Right ventricle myocardium inferior (tissue), 1 donor: ENCODE results near the gene ATP8A2. TPM values are rescaled to one million over a fixed set of nuclear protein-coding genes. Genes with fewer than 3 reads are reported as not detected.

ENCODE experiments used
- ATAC-seq: fragments of 200-7000 bp; cut with Tn5 transposase; one replicate; pipeline ENCODE4 v1.9.1; 2020; ENCODE audit warnings: mild to moderate bottlenecking, moderate library complexity
- DNase-seq: peaks from one replicate; pipeline ENCODE4 v3.0.0; 2021; ENCODE audit errors: missing footprints
- intact Hi-C: fragments of 100-400 bp; cut with DNase I; formaldehyde crosslinking; loops from one replicate; pipeline ENCODE4 v1.11.0; 2022
- total RNA-seq: library from RNA; stranded (reverse); fragmentation: NEBNext Ultra II Directional; extraction: Animal tissue kit (Norgen Biotek cat#: 25700); gene quantifications from one replicate; pipeline ENCODE4 v1.2.1, GENCODE V29; 2021
- donor health status: DM: no; HTN: yes; CAD: no; lungs with severe emphysema.

The ATP8A2 gene
- total RNA-seq, 1 donor from 2014 or later: 0.11 TPM

DNA sequence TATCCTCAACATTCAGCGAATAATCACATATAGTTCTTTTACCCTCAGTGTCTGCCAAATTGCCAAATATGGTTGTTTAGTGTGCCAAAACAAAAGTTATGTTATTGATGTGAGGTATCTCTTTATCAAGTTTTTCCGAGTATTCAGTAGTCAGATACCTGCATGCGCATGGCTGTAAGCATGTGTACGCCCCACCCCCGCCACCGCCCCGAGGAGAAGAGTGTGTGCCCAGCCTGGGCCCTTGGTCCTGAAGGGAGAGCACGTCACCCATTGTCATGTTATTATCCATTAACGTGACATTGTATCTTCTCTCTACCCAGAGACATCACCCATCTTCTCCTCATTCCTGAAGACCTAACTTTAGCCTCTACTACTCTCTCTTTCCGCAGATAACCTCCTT is 533.1 kb downstream of the ATP8A2 start:
- intact Hi-C loops: no loop called here
- no peak for ATAC-seq

DNA sequence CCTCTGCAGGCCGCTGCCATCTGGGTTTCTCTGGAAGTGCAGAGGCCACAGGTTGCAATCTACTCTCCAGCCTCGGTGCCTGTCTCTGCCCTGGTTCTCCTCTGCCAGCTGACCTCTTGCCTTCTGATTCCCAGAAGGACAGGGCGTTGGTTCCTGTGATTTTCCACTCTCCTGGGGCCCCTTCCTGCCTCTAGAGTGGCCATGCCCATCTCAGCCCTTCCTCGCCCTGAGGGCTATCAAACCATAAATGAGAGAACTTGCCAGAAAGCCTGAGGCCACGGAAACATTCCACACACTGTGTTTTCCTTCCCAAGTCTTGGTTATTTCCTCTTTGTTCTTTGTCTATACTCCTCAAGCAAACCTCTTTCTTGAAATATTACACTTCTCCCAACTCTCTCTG is 533.8 kb downstream of the ATP8A2 start:
- intact Hi-C loops: no loop called here
- DNase-seq: no peak
- ATAC-seq: no peak

More for the DNA sequence above, 533.1 kb downstream of the ATP8A2 start:
- DNase-seq: no peak

DNA sequence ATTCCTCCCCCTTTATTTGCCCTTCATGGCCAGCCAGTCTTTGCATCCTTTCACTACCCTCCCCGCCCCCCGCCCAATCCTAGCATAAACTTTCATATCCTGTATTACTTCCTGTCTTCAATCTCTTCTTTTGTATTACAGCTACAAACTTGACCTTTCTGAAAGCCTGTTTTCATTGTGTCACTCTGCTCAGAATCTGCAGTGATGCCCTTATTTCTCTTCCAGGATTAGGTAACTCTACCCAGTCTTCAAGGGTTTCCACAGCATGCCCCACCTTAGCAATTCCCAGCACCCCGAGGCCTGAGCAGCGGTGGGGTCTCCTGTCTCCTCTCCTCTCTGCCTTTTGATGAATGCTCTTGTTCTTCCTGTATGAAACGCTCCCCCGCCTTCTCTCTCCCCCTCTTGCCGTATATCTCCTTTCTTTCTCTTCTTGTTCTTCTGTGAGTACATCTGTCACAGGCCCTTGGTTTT is 534.5 kb downstream of the ATP8A2 start:
- DNase-seq: no peak
- no peak for ATAC-seq
- intact Hi-C loops: no loop called here

DNA sequence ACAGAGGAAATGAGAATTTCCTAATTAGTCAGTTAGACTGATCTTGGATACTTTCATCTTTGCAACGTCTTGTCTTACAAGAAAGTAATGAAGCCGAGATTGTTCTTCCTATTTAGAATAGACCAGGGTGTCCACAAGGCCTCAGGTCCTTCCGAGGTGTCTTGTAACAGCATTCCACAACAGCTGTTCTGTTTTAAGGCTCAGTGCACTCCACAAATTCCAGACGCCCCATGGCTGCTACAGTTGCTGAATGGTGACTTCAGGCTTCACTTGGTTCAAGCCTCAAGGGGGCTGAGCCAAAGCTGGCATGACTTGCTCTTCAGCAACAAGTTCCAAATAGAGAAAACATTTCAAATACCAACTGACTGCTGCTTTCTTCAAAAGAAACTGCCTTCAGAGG is 536.6 kb downstream of the ATP8A2 start:
- ATAC-seq (no peak), DNase-seq (no peak)
- intact Hi-C loops: no loop called here

DNA sequence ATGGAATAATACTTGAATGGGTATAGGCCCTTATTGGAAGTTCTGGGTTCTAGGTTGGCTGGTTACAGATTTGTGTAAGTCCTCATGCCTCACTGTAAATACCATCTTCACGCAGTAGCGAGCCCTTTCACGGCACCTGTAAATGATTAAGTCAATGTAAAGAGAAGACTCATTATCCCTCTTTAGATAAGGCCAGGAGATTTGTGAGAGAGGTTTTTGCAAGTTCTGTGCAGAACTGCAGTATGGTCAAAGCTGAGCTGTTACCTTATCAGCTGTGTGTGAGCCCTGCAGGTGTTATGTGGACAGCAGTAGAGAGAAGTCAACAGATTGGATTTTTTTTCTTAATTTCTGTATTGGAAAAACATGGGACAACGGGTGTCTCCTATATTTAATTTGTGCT is 538.5 kb downstream of the ATP8A2 start:
- intact Hi-C loops: no loop called here
- DNase-seq (no peak), ATAC-seq (no peak)

DNA sequence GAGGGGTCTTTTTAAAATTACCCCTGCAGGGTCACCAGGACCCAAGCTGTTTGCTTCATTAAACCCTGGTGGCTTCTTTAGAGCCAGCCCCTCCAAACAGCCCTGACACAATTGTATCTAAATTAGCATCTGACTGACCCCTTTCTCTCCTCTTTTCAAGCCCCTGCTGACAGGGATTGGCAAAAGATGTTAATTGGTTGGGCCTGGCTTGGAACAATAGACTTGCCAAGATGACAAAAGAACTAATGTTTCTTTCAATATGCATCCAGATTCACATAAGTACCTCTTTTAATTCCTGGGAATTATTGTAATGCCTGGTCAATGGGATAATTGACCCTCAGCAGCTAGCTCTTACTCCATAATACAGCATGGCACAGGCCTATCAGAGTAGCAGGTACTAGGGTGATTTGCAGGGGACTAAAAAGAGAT is 539.2 kb downstream of the ATP8A2 start:
- intact Hi-C loops: no loop called here
- ATAC-seq: no peak

DNA sequence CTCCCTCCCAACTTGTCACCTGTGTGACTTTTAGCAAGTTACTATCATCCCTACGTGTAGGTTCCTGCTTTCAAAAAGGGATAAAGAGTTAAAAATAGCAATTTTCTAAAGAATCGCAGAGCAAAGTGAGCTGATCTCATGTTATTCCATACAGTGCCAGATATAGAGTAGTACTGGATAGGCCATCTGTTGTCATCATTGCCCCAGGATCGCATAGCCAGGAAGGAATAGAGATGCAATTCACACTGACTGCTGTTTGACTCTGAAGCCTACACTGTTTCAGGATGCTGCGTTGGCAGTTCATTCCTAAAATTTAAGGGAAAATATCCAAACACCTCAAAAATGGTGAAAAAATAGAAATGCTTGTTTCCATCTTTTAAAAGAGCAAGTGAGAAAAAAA is 541.2 kb downstream of the ATP8A2 start:
- no peak for DNase-seq
- ATAC-seq: no peak
- intact Hi-C loops: no loop called here

More for the DNA sequence above, 539.2 kb downstream of the ATP8A2 start:
- DNase-seq: no peak

DNA sequence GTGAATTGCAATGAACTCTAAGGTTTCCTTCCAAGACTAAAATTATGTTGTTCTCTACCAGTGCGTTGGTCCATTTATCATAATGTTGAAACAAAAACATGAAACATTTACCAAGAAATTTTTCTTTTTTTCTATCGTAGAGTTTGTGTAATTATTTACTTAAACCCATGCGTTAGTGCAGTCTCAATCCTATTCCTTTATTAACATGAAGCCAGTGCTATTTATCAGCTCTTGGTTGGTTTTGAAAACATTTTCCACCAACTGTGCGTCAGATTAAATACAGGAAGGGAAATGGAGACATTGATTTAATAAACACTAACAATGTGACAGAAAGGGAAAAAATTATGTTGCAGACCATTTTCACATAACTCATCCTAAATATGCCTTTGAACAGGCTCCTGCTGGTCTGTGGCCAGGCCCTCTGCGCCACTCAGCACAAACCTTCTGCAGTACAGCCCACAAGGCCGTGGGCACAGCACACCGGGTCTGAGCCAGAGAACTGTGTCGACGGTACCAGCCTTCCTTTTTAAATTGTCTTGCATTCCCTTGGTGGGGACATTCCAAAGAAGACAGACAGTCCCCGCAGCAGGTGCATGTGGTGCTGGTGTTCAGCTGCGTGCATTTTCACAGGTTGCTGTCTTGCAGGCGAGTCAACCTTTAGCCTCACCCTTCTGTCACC is 544.2 kb downstream of the ATP8A2 start:
- intact Hi-C loops: no loop called here
- ATAC-seq (no peak), DNase-seq (no peak)

DNA sequence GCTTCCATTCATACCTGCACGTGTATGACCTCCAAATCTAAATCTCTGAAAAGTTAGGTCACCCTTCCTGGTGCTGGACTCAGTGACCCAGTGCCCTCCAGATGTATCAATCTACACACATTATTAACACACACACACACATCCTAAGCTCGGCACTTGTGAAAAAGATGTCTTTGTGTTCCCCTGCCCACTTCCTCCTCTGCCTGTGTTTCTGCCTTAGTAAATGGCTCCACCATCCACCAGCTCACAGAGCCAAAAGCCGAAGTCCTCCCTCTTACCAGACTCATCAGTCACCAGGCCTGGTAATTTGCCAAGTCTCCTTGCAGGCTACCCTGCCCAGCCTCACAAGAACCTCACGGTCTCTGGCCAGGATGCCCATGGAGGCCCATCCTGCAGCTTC is 548.5 kb downstream of the ATP8A2 start:
- DNase-seq (no peak), ATAC-seq (no peak)
- intact Hi-C loops: no loop called here

DNA sequence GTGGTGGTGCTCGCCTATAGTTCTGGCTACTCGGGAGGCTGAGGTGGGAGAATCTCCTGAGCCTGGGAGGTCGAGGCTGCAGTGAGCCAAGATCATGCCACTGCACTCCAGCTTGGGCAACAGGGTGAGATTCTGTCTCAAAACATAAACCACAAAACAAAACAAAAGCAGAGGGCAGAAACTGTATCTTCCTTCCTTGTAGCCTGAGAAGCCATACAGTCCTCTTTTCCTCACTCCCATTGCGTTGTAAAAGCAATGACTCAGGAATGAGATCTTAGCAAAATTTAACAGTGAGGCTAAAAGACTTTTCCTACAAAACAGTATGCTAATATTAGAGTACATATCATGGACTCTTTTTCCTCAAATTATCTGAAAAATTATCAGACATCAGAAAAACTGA is 549.2 kb downstream of the ATP8A2 start:
- intact Hi-C loops: no loop called here
- DNase-seq (no peak), ATAC-seq (no peak)

DNA sequence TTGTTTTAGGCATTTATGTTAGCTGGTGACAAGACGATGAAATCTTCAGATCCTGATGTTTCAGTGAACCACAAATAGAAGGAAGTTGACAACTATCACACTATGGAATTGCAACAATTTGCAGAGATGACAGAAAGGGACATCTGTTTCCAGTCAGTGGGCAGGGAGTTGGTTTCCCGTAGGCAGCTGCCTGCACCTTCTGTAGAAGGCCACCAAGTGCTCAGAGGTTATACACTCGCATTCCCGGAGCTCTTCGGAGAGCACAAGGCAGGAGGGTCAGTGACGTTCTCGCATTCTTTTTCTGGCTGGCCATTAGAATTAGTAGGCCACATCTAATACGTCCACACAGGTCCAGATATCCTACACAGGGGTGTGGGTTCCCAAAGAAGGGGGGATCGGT is 550.6 kb downstream of the ATP8A2 start:
- intact Hi-C loops: no loop called here
- DNase-seq: no peak
- ATAC-seq: no peak

DNA sequence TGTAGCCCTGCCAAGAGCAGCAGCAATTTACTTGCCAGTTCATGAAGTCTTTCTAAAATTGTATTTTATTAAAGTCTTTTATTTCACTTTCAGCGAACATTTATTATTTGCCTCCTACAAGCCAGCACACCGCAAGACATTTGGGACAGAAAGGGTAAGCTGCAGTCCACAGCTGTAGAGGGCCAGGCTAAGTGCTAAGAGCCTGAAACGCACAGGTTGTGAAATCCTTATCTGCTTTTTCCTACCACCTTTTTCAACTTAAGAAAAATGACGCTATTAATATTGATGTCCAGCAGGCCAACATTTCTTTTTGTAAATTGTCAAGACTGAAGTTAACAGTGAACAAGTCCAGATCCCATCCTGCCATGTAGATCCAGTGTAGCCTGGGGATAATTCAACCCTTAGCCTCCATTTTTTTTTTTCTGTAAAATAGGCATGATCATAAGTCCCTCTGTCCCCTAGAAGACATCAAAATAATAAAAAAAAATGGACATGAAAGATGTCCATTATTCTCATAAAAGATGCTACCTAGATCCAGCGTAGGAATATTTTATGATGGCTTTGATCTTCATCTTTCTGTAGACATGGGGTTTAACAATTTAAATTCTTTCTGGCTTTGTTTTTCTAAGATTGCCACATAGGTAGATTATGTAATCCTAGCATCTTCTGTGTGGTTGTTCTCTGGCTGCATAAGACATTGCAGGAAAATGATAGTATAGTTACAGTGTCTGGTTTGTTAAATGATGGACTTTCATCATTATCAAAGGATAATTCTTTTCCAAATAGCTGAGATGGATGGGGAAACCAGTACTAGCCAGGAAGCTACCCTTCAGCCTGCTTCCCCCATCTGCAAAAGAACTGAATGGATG is 551.7 kb downstream of the ATP8A2 start:
- DNase-seq (no peak), ATAC-seq (no peak)
- intact Hi-C loops: no loop called here

DNA sequence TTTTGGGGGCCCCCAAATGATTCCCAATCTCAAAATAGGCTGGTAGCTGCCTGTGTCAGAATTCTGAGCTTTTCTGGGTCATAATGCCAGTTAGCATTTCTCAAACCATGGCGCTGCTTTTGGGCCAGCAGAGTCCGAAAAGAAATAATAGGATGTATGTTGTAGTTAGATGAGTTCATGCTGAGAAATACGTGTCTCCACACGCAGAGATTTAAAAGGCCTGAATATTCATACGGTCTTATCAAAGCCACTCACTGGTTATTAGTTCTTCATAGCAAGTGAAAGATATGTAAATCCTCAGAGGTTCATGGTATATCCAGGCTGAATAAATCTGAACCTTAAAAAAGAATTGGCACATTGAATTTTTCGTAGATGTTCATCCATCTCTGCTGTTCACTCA is 555.6 kb downstream of the ATP8A2 start:
- no peak for ATAC-seq
- no peak for DNase-seq
- intact Hi-C loops: no loop called here

DNA sequence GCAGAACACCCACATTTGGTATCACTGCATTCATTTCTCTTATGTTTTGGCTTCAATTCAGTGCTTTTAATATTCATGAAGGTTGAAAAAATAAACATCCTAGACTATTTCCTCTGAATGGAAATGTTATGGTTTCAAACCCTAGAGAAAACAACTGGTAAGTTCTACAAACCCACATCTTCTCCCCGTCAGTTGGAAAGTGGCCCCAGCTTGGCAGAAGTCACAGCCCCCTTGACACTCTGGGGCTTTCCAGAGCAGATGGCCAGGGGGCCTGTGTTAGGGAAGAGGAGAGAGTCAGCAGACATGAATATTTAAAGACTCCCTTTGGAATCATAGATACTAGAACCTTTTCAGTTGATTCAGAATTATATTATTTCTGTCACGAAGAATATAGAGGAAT is 556.2 kb downstream of the ATP8A2 start:
- ATAC-seq (no peak), DNase-seq (no peak)
- intact Hi-C loops: no loop called here

DNA sequence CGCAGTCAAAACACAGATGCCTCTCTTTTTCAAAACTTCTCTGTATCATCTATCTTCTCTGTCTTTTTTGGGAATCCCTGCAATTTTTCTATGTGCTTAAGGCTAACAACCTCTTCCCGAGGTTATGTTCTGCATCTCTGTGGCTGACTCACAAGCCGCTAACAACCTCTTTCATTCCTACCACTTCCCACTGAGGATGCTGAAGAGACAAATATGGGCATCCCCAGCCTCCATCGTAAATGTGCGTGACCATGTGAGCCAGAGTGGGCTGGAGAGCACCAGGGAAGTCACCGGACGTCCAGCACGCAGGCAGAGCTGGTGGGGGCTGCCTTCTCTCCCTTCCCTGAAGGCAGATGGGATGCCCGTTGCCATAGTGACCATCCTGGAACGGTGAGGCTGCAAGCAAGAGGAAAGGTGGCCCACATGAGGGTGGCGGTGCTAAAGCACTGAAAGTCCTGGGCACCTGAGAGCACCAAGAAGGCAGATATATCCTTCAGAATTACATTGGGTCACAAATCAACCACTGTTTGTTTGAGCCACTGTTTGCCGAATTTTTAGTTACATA is 557.2 kb downstream of the ATP8A2 start:
- DNase-seq (no peak), ATAC-seq (no peak)
- intact Hi-C loops: no loop called here

DNA sequence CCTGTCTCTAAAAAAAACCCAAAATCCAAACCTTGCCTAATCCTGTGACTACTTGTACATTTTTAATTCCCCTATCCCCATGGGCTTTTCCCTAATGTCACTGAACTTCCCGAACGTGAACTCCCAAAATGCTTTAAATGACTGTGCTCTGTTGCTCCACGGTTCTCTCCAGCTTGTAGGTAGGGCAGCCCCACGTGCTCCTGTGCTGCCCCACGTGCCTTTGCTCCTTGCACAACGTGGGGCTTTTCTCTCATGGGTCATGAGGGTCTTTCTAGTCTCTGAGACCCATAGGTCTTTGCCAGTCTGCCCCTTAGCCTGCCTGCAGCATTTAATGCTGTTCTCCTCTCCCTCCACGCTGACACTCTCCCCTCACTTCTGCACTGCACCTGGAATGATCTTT is 558.0 kb downstream of the ATP8A2 start:
- intact Hi-C loops: no loop called here
- DNase-seq: no peak
- no peak for ATAC-seq

DNA sequence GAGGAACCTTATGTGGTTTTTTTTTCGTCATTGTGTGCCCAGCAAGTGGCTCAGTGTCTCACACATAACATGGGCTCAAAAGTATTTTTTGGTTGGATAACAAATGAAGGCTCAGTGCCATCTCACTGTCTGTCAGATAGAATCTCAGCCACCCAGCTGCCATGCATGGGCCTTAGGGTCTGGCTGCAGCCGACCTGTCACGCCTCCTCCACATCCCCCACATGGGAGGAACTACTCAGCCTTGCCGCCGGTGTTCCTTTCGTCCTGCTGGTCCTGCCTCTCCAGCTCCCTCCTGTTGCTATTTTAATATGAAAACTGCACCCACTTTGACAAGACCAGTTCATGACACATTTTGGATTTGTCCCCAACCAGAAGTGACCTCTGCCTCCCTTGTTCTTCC is 558.9 kb downstream of the ATP8A2 start:
- intact Hi-C loops: no loop called here
- ATAC-seq (no peak), DNase-seq (no peak)

DNA sequence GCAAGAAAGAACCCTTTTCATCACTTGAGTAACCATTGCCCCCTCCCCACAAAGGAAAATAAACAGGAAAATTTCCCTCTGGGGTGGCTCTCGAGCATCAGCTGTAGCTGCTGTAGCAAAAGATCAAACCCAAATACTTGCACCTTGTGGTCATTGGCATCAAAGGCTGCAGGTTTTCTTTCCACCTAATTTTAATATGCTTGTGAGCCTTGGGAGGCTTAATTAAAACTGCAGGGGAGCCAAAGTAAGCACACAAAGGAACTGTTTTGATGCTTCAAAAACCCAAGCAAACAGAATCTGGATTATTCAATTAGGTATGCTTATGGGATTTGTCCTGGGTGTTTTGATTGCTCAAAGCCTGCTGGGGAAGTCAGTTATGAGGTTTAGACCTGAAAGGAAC is 560.6 kb downstream of the ATP8A2 start:
- ATAC-seq (no peak), DNase-seq (no peak)
- intact Hi-C loops: no loop called here

DNA sequence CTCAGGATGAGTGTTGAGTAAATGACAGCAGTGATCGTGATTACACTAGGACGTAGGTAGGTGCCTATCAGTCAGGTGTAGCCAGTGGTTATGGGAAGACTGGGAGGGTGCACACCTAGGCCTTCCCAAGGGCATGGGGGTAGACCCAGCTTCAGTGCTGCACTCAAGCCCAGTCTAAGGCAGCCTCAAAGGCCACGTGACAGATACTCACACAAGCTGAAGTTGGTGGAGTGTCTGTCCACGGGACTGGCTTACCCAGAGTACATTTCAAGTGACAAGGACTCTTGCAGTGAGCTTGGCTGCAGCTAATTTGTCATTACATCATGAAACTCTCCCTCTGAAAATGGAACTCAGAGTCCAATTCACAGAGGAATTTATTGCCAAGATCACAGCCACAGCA is 561.7 kb downstream of the ATP8A2 start:
- intact Hi-C loops: no loop called here
- DNase-seq (no peak), ATAC-seq (no peak)

DNA sequence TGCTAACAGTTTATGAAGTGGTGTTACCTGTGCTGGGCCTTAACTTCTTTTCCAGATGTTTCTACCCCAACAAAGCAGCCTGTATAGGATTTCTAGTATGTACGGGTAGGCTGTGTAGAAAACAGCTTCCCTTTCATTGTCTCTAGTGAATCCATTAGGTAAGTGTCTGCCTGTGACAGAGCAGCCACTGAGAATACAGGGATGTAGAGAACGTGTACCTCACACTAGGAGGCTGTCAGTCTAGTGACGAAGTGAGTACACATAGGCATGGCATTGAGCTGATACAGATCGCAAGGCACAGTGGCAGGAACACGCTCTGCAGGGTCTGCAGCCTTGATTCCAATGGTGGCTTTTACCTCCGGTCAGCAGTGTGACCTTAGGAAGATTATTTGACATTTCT is 562.4 kb downstream of the ATP8A2 start:
- ATAC-seq (no peak), DNase-seq (no peak)
- intact Hi-C loops: no loop called here
